GM10266 (cell line): ENCODE results near the gene DAZAP2.

Experiments used
- DNase-seq: peaks from one replicate; pipeline ENCODE4 v3.0.0; 2012; ENCODE audit errors: extremely low spot score
- CTCF ChIP-seq: IDR thresholded peaks from 2 replicates; pipeline ENCODE4 v1.5.1; 2012; ENCODE audit warnings: mild to moderate bottlenecking, low read depth; ENCODE audit not compliant: control insufficient read depth, insufficient read depth; ENCODE audit errors: missing control alignments

Gene DAZAP2

GRCh38 chr12:51285843-51286242 is 47.2 kb downstream of the DAZAP2 start:
- TF ChIP-seq CTCF, result no peak
- no peak for DNase-seq

- peak; percentile 19 for DNase-seq
- TF ChIP-seq CTCF, result peak; percentile 17
Measured at GRCh38 chr12:51291603-51292513, 53.2 kb downstream of the DAZAP2 start.
